PFSK-1 (cell line): ENCODE data around the gene ZNF311.

ENCODE experiments used
- FOXP2 ChIP-seq: optimal IDR thresholded peaks from 2 replicates; pipeline ENCODE3; 2011; ENCODE audit warnings: borderline replicate concordance, control low read depth, inconsistent platforms; ENCODE audit not compliant: insufficient read depth; ENCODE audit errors: extremely low read length, extremely low read depth
- POLR2AphosphoS5 ChIP-seq: IDR thresholded peaks from 2 replicates; pipeline ENCODE4 v1.6.1; 2012; ENCODE audit warnings: low read depth, mild to moderate bottlenecking, control low read depth, low read length, moderate library complexity
- SIN3A ChIP-seq: IDR thresholded peaks from 2 replicates; pipeline ENCODE4 v1.6.1; 2012; ENCODE audit warnings: mild to moderate bottlenecking, low read length, moderate library complexity, borderline replicate concordance; ENCODE audit not compliant: insufficient read depth
- TAF1 ChIP-seq: IDR thresholded peaks from 2 replicates; pipeline ENCODE4 v1.6.1; 2012; ENCODE audit warnings: low read length, control low read depth, borderline replicate concordance; ENCODE audit not compliant: insufficient read depth
- TF ChIP-seq, protein P1 (sequence below), 2 experiments: IDR thresholded peaks; 2 replicates each; pipeline versions ENCODE4 v1.6.1 to v1.8.0; 2011 to 2012; ENCODE audit warnings: low read depth in 2 of 2, low read length in 2 of 2, control low read depth in 1 of 2, inconsistent platforms in 1 of 2, mild to moderate bottlenecking in 1 of 2, moderate library complexity in 1 of 2; ENCODE audit not compliant: insufficient read depth in 1 of 2

ZNF311 gene

GRCh38 chr6:28980852-28981430, 24.2 kb downstream of the ZNF311 start:
- TF ChIP-seq SIN3A: no peak
- TF ChIP-seq FOXP2: no peak
- no peak for TF ChIP-seq TAF1
- TF ChIP-seq, protein P1, sequence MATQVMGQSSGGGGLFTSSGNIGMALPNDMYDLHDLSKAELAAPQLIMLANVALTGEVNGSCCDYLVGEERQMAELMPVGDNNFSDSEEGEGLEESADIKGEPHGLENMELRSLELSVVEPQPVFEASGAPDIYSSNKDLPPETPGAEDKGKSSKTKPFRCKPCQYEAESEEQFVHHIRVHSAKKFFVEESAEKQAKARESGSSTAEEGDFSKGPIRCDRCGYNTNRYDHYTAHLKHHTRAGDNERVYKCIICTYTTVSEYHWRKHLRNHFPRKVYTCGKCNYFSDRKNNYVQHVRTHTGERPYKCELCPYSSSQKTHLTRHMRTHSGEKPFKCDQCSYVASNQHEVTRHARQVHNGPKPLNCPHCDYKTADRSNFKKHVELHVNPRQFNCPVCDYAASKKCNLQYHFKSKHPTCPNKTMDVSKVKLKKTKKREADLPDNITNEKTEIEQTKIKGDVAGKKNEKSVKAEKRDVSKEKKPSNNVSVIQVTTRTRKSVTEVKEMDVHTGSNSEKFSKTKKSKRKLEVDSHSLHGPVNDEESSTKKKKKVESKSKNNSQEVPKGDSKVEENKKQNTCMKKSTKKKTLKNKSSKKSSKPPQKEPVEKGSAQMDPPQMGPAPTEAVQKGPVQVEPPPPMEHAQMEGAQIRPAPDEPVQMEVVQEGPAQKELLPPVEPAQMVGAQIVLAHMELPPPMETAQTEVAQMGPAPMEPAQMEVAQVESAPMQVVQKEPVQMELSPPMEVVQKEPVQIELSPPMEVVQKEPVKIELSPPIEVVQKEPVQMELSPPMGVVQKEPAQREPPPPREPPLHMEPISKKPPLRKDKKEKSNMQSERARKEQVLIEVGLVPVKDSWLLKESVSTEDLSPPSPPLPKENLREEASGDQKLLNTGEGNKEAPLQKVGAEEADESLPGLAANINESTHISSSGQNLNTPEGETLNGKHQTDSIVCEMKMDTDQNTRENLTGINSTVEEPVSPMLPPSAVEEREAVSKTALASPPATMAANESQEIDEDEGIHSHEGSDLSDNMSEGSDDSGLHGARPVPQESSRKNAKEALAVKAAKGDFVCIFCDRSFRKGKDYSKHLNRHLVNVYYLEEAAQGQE (IDR thresholded peaks at IDR 0.05; ENCODE audit: insufficient read depth in 1 of 2, low read depth in 2 of 2, low read length in 2 of 2): no peak
- no peak for TF ChIP-seq POLR2AphosphoS5

- TF ChIP-seq FOXP2 (no peak), SIN3A (no peak), TAF1 (no peak), POLR2AphosphoS5 (no peak)
- TF ChIP-seq, protein P1 (IDR thresholded peaks at IDR 0.05; ENCODE audit: insufficient read depth in 1 of 2, low read depth in 2 of 2, low read length in 2 of 2): no peak
Measured at GRCh38 chr6:28980137-28980851, 24.8 kb downstream of the ZNF311 start.

GRCh38 chr6:28979679-28980078, 25.4 kb downstream of the ZNF311 start:
- TF ChIP-seq FOXP2 (no peak), SIN3A (no peak), TAF1 (no peak), POLR2AphosphoS5 (no peak)
- TF ChIP-seq, protein P1 (IDR thresholded peaks at IDR 0.05; ENCODE audit: insufficient read depth in 1 of 2, low read depth in 2 of 2, low read length in 2 of 2): no peak

DNA sequence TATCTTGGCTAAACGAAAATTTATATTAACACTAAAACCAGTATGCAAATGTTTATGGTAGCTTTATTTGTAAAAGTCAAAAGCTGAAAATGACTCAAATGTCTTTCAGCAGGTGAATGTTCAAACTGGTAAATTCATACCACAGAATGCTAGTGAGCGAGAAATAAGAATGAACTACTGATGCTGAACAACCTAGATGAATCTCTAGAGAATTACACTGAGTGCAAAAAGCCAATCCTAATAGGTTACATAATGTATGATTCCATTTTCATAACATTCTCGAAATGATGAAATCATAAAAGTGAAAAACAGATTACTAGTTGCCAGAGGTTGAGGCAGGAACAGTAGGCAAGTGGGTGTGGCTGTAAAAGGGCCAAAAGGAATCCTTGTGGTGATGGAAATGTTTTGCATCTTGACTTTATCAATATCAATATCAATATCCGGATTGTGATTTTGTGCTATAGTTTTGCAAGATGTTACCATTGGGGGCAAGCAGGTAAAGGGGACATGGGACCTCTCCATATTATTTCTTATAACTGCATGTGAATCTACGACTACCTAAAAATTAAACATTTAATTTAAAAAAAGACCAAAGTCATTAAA, 26.1 kb downstream of the ZNF311 start:
- TF ChIP-seq FOXP2: no peak
- no peak for TF ChIP-seq TAF1
- TF ChIP-seq, protein P1 (IDR thresholded peaks at IDR 0.05; ENCODE audit: insufficient read depth in 1 of 2, low read depth in 2 of 2, low read length in 2 of 2): no peak
- no peak for TF ChIP-seq POLR2AphosphoS5
- TF ChIP-seq SIN3A: no peak
